GM12892 (cell line): Measurements from ENCODE around the gene MYO1C.

Experiments
- POLR2A ChIP-seq: IDR thresholded peaks from 2 replicates; pipeline ENCODE4 v1.6.1; 2011; ENCODE audit warnings: low read depth, low read length, control low read depth
- POLR2AphosphoS5 ChIP-seq: IDR thresholded peaks from 2 replicates; pipeline ENCODE4 v1.6.1; 2011; ENCODE audit warnings: low read depth, low read length, control low read depth

DNA sequence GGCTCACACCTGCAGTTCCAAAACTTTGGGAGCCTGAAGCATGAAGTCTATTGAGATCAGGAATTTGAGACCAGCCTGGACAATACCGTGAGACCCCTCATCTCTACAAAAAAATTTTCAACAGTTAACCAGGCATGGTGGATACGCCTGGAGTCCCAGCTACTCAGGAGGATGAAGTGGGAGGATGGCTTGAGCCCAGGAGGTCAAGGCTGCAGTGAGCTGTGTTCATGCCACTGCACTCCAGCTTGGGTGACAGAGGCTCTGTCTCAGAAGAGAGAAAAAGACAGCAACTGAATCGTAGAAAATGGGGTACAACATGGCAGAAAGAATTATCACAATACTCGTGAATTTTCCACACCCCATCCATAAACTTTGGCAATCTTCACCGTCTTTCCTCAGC, 39.6 kb downstream of the MYO1C start:
- TF ChIP-seq POLR2AphosphoS5 (no peak), POLR2A (no peak)
